ENCODE data around the gene RYR3.
A peak's percentile ranks its signal among the peaks of the same experiment; 100 is the strongest.

The RYR3 gene

GRCh38 chr15:33310481-33311311 lies at the start of gene RYR3:
Gene RYR3 (plus strand): TSS chr15:33310967. CDS start chr15:33311046, 79 bp downstream.
- Mint-ChIP-seq H3K27ac (no peak within 1 kb of the TSS), H3K27me3 (peaks cover 73% of the 10 kb centered on the region), H3K4me3 (peak within 1 kb of the TSS; percentile 12 to 67), H3K9me3 (no peaks in the 10 kb centered on the region), H3K4me1 (peaks cover 10% of the 10 kb centered on the region)
- DNase-seq (no peak), ATAC-seq (peak; percentile 18)

- H3K9me3 Mint-ChIP-seq: no peaks in the 10 kb centered on the region
- H3K27me3 Mint-ChIP-seq: no peaks in the 10 kb centered on the region
- H3K4me3 Mint-ChIP-seq: no peak overlapping the region
- DNase-seq (no peak), ATAC-seq (no peak)
- no peak overlapping the region for H3K27ac Mint-ChIP-seq
- H3K4me1 Mint-ChIP-seq: no peaks in the 10 kb centered on the region
These were observed 48.5 kb upstream of the RYR3 start for GRCh38 chr15:33262306-33262705.

GRCh38 chr15:33277689-33278088 lies 33.1 kb upstream of the RYR3 start:
- no peak overlapping the region for H3K27ac Mint-ChIP-seq
- H3K4me3 Mint-ChIP-seq: no peak overlapping the region
- H3K9me3 Mint-ChIP-seq: peaks cover 5 to 7% of the 10 kb centered on the region in 2 donors
- peaks cover 32% of the 10 kb centered on the region for H3K27me3 Mint-ChIP-seq
- ATAC-seq (no peak), DNase-seq (no peak)
- no peaks in the 10 kb centered on the region for H3K4me1 Mint-ChIP-seq

GRCh38 chr15:33278816-33279612 lies 31.8 kb upstream of the RYR3 start:
- H3K9me3 Mint-ChIP-seq: peaks cover 3 to 6% of the 10 kb centered on the region in 2 donors
- no peak overlapping the region for H3K4me3 Mint-ChIP-seq
- peaks cover 23% of the 10 kb centered on the region for H3K27me3 Mint-ChIP-seq
- H3K27ac Mint-ChIP-seq: no peak overlapping the region
- no peaks in the 10 kb centered on the region for H3K4me1 Mint-ChIP-seq
- ATAC-seq (no peak), DNase-seq (no peak)

- Mint-ChIP-seq H3K9me3 (no peaks in the 10 kb centered on the region), H3K4me3 (no peak overlapping the region), H3K27me3 (peaks cover 18% of the 10 kb centered on the region), H3K4me1 (no peaks in the 10 kb centered on the region), H3K27ac (no peak overlapping the region)
- DNase-seq (no peak), ATAC-seq (no peak)
These were observed 31.1 kb upstream of the RYR3 start for GRCh38 chr15:33279613-33280205.

- H3K27me3 Mint-ChIP-seq: peaks cover 9% of the 10 kb centered on the region
- no peaks in the 10 kb centered on the region for H3K9me3 Mint-ChIP-seq
- ATAC-seq (no peak), DNase-seq (no peak)
- H3K4me1 Mint-ChIP-seq: no peaks in the 10 kb centered on the region
- H3K27ac Mint-ChIP-seq: no peak overlapping the region
- H3K4me3 Mint-ChIP-seq: no peak overlapping the region
These were observed 28.3 kb upstream of the RYR3 start for GRCh38 chr15:33282226-33283020.

- Mint-ChIP-seq H3K27me3 (peaks cover 8% of the 10 kb centered on the region), H3K27ac (no peak overlapping the region), H3K4me3 (no peak overlapping the region), H3K9me3 (no peaks in the 10 kb centered on the region), H3K4me1 (no peaks in the 10 kb centered on the region)
- ATAC-seq: no peak
- DNase-seq: no peak
These were observed 27.2 kb upstream of the RYR3 start for GRCh38 chr15:33283576-33283975.

DNA sequence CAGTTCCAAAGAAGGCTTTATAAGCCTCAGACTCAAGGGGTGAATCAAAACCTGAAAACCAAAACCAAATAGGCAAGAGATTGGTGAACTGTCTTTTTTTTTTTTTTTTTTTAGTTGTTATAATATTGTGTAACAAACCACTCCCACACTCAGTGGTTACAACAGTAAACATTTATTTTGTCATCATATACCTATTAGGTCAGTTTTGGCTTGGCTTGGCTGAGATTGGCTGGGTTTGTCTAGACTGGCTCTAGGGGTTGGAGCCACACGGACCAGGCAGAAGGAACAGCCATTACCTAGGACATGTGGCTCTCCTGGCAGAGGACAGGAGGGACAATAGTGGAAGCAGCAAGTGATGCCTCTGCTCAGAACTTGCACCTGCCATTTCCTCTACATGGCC lies 26.4 kb upstream of the RYR3 start:
- ATAC-seq (no peak), DNase-seq (no peak)
- Mint-ChIP-seq H3K27ac (no peak overlapping the region), H3K4me3 (no peak overlapping the region), H3K4me1 (no peaks in the 10 kb centered on the region), H3K9me3 (no peaks in the 10 kb centered on the region), H3K27me3 (peaks cover under 1% of the 10 kb centered on the region)

- Mint-ChIP-seq H3K27ac (no peak overlapping the region), H3K4me3 (no peak overlapping the region), H3K4me1 (no peaks in the 10 kb centered on the region), H3K9me3 (no peaks in the 10 kb centered on the region), H3K27me3 (no peaks in the 10 kb centered on the region)
- DNase-seq: peak; percentile 39 to 40
- ATAC-seq: peak; percentile 68
These were observed 18.0 kb upstream of the RYR3 start for GRCh38 chr15:33292717-33293307.

GRCh38 chr15:33293713-33294334 lies 16.9 kb upstream of the RYR3 start:
- Mint-ChIP-seq H3K4me1 (no peaks in the 10 kb centered on the region), H3K27me3 (no peaks in the 10 kb centered on the region), H3K9me3 (no peaks in the 10 kb centered on the region), H3K27ac (no peak overlapping the region), H3K4me3 (no peak overlapping the region)
- DNase-seq: no peak
- no peak for ATAC-seq

GRCh38 chr15:33296050-33296449 lies 14.7 kb upstream of the RYR3 start:
- DNase-seq: no peak
- H3K9me3 Mint-ChIP-seq: no peaks in the 10 kb centered on the region
- no peak overlapping the region for H3K27ac Mint-ChIP-seq
- peaks cover 2% of the 10 kb centered on the region for H3K27me3 Mint-ChIP-seq
- H3K4me1 Mint-ChIP-seq: no peaks in the 10 kb centered on the region
- no peak for ATAC-seq
- H3K4me3 Mint-ChIP-seq: no peak overlapping the region

- H3K27ac Mint-ChIP-seq: no peak overlapping the region
- H3K4me3 Mint-ChIP-seq: no peak overlapping the region
- peaks cover 8% of the 10 kb centered on the region for H3K27me3 Mint-ChIP-seq
- H3K4me1 Mint-ChIP-seq: no peaks in the 10 kb centered on the region
- H3K9me3 Mint-ChIP-seq: no peaks in the 10 kb centered on the region
- no peak for DNase-seq
- no peak for ATAC-seq
These were observed 13.9 kb upstream of the RYR3 start for GRCh38 chr15:33296856-33297255.

- Mint-ChIP-seq H3K4me1 (no peaks in the 10 kb centered on the region), H3K9me3 (no peaks in the 10 kb centered on the region), H3K27ac (no peak overlapping the region), H3K4me3 (no peak overlapping the region), H3K27me3 (peaks cover 24% of the 10 kb centered on the region)
- ATAC-seq: no peak
- DNase-seq: no peak
These were observed 12.1 kb upstream of the RYR3 start for GRCh38 chr15:33298631-33299030.

- Mint-ChIP-seq H3K27ac (no peak overlapping the region), H3K4me1 (peaks cover 2% of the 10 kb centered on the region), H3K9me3 (no peaks in the 10 kb centered on the region), H3K27me3 (peaks cover 48% of the 10 kb centered on the region), H3K4me3 (no peak overlapping the region)
- ATAC-seq: no peak
- DNase-seq: no peak
These were observed 5.8 kb upstream of the RYR3 start for GRCh38 chr15:33304924-33305323.

Measured in stimulated activated naive CD8-positive, alpha-beta T cell treated with anti-CD3 and anti-CD28 coated beads, Interleukin-15, amount 100 ng/mL, for 72 hours (primary cell).